Neuronal stem cell (in vitro differentiated cells): ENCODE data around the gene NSD1.

Source experiments
- DNase-seq: peaks from one replicate; pipeline ENCODE4 v3.0.0-alpha.2; 2013; ENCODE audit warnings: low spot score
- H2AFZ ChIP-seq: one replicate; pipeline ENCODE4 v1.6.1; 2013; ENCODE audit warnings: mild to moderate bottlenecking, low read length, inconsistent platforms
- H2AK5ac ChIP-seq: 2 replicates; pipeline ENCODE4 v1.6.1; 2013; ENCODE audit warnings: low read depth, mild to moderate bottlenecking, inconsistent platforms, low read length, moderate library complexity, mixed read lengths
- H2BK120ac ChIP-seq: 2 replicates; pipeline ENCODE4 v1.6.1; 2013; ENCODE audit warnings: low read depth, mild to moderate bottlenecking, inconsistent platforms, low read length, moderate library complexity, mixed read lengths
- H2BK12ac ChIP-seq: one replicate; pipeline ENCODE4 v1.6.1; 2013; ENCODE audit warnings: low read length, inconsistent platforms
- H2BK15ac ChIP-seq: 2 replicates; pipeline ENCODE4 v1.6.1; 2013; ENCODE audit warnings: mild to moderate bottlenecking, low read length, inconsistent platforms, mixed read lengths
- H2BK5ac ChIP-seq: one replicate; pipeline ENCODE4 v1.6.1; 2013; ENCODE audit warnings: inconsistent platforms, mild to moderate bottlenecking, low read length, moderate library complexity
- H3K14ac ChIP-seq: one replicate; pipeline ENCODE4 v1.6.1; 2013; ENCODE audit warnings: low read length, inconsistent platforms
- H3K18ac ChIP-seq: 2 replicates; pipeline ENCODE4 v1.6.1; 2013; ENCODE audit warnings: low read length, inconsistent platforms
- H3K23ac ChIP-seq: 2 replicates; pipeline ENCODE4 v1.6.1; 2013; ENCODE audit warnings: low read depth, mild to moderate bottlenecking, mixed read lengths, low read length, inconsistent platforms; ENCODE audit not compliant: poor library complexity
- H3K27ac ChIP-seq: replicated peaks from 3 replicates; pipeline ENCODE4 v1.5.1; 2013; ENCODE audit warnings: low read length, inconsistent platforms
- H3K27me3 ChIP-seq, 3 experiments: 2 replicates each; pipeline ENCODE4 v1.6.1; 2013; ENCODE audit warnings: low read length in 3 of 3, mild to moderate bottlenecking in 2 of 3, inconsistent platforms in 1 of 3, low read depth in 1 of 3, mixed read lengths in 1 of 3, moderate library complexity in 1 of 3; ENCODE audit not compliant: control insufficient read depth in 3 of 3, insufficient read depth in 3 of 3
- H3K36me3 ChIP-seq, 2 donors: replicated peaks in 1 of 2; 2 replicates each; pipeline ENCODE4 v1.6.1; 2013; ENCODE audit warnings: low read length in 2 of 2; ENCODE audit not compliant: control insufficient read depth in 2 of 2, insufficient read depth in 2 of 2
- H3K4ac ChIP-seq: 2 replicates; pipeline ENCODE4 v1.6.1; 2013; ENCODE audit warnings: inconsistent platforms, mild to moderate bottlenecking, low read length, moderate library complexity
- H3K4me1 ChIP-seq, 2 donors: 1 replicate in 1 of 2; 2 replicates in 1 of 2; pipeline ENCODE4 v1.6.1; 2013; ENCODE audit warnings: low read length in 2 of 2, low read depth in 1 of 2; ENCODE audit not compliant: control insufficient read depth in 2 of 2, insufficient read depth in 1 of 2
- H3K4me2 ChIP-seq: one replicate; pipeline ENCODE4 v1.6.1; 2013; ENCODE audit warnings: mild to moderate bottlenecking, low read length, inconsistent platforms; ENCODE audit not compliant: insufficient read depth, poor library complexity, severe bottlenecking
- H3K4me3 ChIP-seq, 2 donors: 2 replicates each; pipeline ENCODE4 v1.5.1; 2013; ENCODE audit warnings: low read length in 2 of 2, mild to moderate bottlenecking in 2 of 2, inconsistent platforms in 1 of 2, moderate library complexity in 1 of 2
- H3K79me1 ChIP-seq: one replicate; pipeline ENCODE4 v1.6.1; 2013; ENCODE audit warnings: low read depth, mild to moderate bottlenecking, inconsistent platforms, low read length, moderate library complexity
- H3K9ac ChIP-seq: one replicate; pipeline ENCODE4 v1.6.1; 2013; ENCODE audit warnings: mild to moderate bottlenecking, low read depth, low read length, inconsistent platforms; ENCODE audit not compliant: poor library complexity
- H3K9me3 ChIP-seq, 2 donors: replicated peaks in 1 of 2; 2 replicates each; pipeline versions ENCODE3 to v1.6.1; 2013; ENCODE audit warnings: low read length in 2 of 2, mild to moderate bottlenecking in 2 of 2, inconsistent platforms in 1 of 2, low read depth in 1 of 2, mixed read lengths in 1 of 2, moderate library complexity in 1 of 2; ENCODE audit not compliant: control insufficient read depth in 2 of 2, insufficient read depth in 1 of 2
- H4K8ac ChIP-seq: one replicate; pipeline ENCODE4 v1.6.1; 2013; ENCODE audit warnings: low read depth, mild to moderate bottlenecking, inconsistent platforms, low read length, moderate library complexity
- H4K91ac ChIP-seq: one replicate; pipeline ENCODE4 v1.6.1; 2013; ENCODE audit warnings: low read length, low read depth, mild to moderate bottlenecking, inconsistent platforms; ENCODE audit not compliant: poor library complexity
- WGBS, 2 donors: extraction: QIAGEN DNeasy Blood & Tissue Kit; methylation state at CpG; one replicate each; pipeline ENCODE4 v1.1.7; 2013; ENCODE audit warnings: missing lambda C conversion rate in 2 of 2, mixed read lengths in 1 of 2; ENCODE audit not compliant: insufficient read length in 2 of 2, insufficient replicate concordance in 1 of 2; ENCODE audit errors: extremely low coverage in 2 of 2; 5-methylcytosine and 5-hydroxymethylcytosine counted together

The NSD1 gene

GRCh38 chr5:177271113-177271512 lies 137.5 kb downstream of the NSD1 start:
- no peaks in the 10 kb centered on the region for H3K4me1 ChIP-seq
- no peak overlapping the region for H3K14ac ChIP-seq
- no peak overlapping the region for H3K9ac ChIP-seq
- no peak overlapping the region for H3K18ac ChIP-seq
- H2BK12ac ChIP-seq: no peak overlapping the region
- H2BK120ac ChIP-seq: no peak overlapping the region
- no peak overlapping the region for H3K4me2 ChIP-seq
- no peaks in the 10 kb centered on the region for H3K79me1 ChIP-seq
- no peak overlapping the region for H2BK15ac ChIP-seq
- H3K9me3 ChIP-seq: no peaks in the 10 kb centered on the region
- no peak overlapping the region for H4K91ac ChIP-seq
- H3K27ac ChIP-seq: no peak overlapping the region
- no peak overlapping the region for H3K4me3 ChIP-seq
- H4K8ac ChIP-seq: no peak overlapping the region
- no CpG with 5 or more reads among the region's 4 CpGs for WGBS, 2 donors
- DNase-seq: no peak
- H2AFZ ChIP-seq: no peak overlapping the region
- H2BK5ac ChIP-seq: no peak overlapping the region
- H3K4ac ChIP-seq: no peak overlapping the region
- H3K36me3 ChIP-seq: peaks cover 0 to 34% of the 10 kb centered on the region in 2 donors
- no peak overlapping the region for H3K23ac ChIP-seq
- H2AK5ac ChIP-seq: no peak overlapping the region
- peaks cover 0 to 14% (median 0%) of the 10 kb centered on the region in 3 experiments for H3K27me3 ChIP-seq

GRCh38 chr5:177275883-177276282 lies 142.3 kb downstream of the NSD1 start:
- Histone ChIP-seq H3K4me1 (no peaks in the 10 kb centered on the region), H2AFZ (no peak overlapping the region), H3K4me2 (no peak overlapping the region), H3K23ac (no peak overlapping the region), H3K9ac (no peak overlapping the region), H2BK5ac (no peak overlapping the region), H3K27me3 (peaks cover 0 to 9% (median 0%) of the 10 kb centered on the region in 3 experiments), H3K18ac (no peak overlapping the region), H2AK5ac (no peak overlapping the region), H3K36me3 (peaks cover 0 to 30% of the 10 kb centered on the region in 2 donors), H3K4me3 (no peak overlapping the region), H3K9me3 (no peaks in the 10 kb centered on the region), H3K27ac (no peak overlapping the region), H4K8ac (no peak overlapping the region), H3K4ac (no peak overlapping the region), H4K91ac (no peak overlapping the region), H2BK15ac (no peak overlapping the region), H2BK12ac (no peak overlapping the region), H3K14ac (no peak overlapping the region), H2BK120ac (no peak overlapping the region), H3K79me1 (peaks cover 2% of the 10 kb centered on the region)
- no CpG with 5 or more reads among the region's 6 CpGs for WGBS, 2 donors
- no peak for DNase-seq

DNA sequence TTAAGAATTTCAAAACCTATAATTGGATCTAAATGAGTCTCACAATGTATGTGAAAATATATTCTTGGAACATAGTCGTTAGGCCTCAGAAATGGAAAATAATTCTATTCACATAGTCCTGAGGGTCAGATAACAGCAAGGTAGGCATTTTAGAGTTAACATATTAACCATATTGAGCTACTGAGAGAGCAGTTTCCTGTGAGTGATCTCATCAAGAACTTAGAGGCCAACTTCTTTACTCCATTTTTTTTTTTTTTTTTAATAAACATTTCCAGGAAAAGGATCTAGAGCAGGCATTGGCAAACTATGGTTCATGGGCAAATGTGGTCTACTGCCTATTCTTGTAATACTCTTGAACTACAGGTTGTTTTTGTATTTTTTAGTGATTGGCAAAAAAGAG lies 143.3 kb downstream of the NSD1 start:
- Histone ChIP-seq H3K4ac (no peak overlapping the region), H3K4me2 (no peak overlapping the region), H3K9ac (no peak overlapping the region), H3K79me1 (peaks cover 2% of the 10 kb centered on the region), H4K8ac (no peak overlapping the region), H3K27ac (no peak overlapping the region), H3K4me3 (no peak overlapping the region), H2AK5ac (no peak overlapping the region), H2AFZ (no peak overlapping the region), H2BK120ac (no peak overlapping the region), H3K9me3 (no peaks in the 10 kb centered on the region), H2BK5ac (no peak overlapping the region), H2BK12ac (no peak overlapping the region), H3K27me3 (peaks cover 0 to 2% (median 0%) of the 10 kb centered on the region in 3 experiments), H3K18ac (no peak overlapping the region), H3K14ac (no peak overlapping the region), H3K36me3 (peaks cover 0 to 33% of the 10 kb centered on the region in 2 donors), H4K91ac (no peak overlapping the region), H3K4me1 (no peaks in the 10 kb centered on the region), H3K23ac (no peak overlapping the region), H2BK15ac (no peak overlapping the region)
- WGBS, 2 donors: no CpG with 5 or more reads among the region's 1 CpG
- no peak for DNase-seq

- no peak overlapping the region for H2BK15ac ChIP-seq
- no peak overlapping the region for H3K14ac ChIP-seq
- no peaks in the 10 kb centered on the region for H3K4me1 ChIP-seq
- H3K27ac ChIP-seq: no peak overlapping the region
- no peak overlapping the region for H2AFZ ChIP-seq
- no peak overlapping the region for H2BK5ac ChIP-seq
- H3K79me1 ChIP-seq: no peaks in the 10 kb centered on the region
- H3K27me3 ChIP-seq: peaks cover 0 to 19% (median 0%) of the 10 kb centered on the region in 3 experiments
- H3K4me3 ChIP-seq: no peak overlapping the region
- H3K23ac ChIP-seq: no peak overlapping the region
- H2BK12ac ChIP-seq: no peak overlapping the region
- H3K9ac ChIP-seq: no peak overlapping the region
- DNase-seq: no peak
- H3K36me3 ChIP-seq: peaks cover 0 to 41% of the 10 kb centered on the region in 2 donors
- H2BK120ac ChIP-seq: no peak overlapping the region
- no peak overlapping the region for H3K4me2 ChIP-seq
- no peak overlapping the region for H4K91ac ChIP-seq
- H3K4ac ChIP-seq: no peak overlapping the region
- no CpG with 5 or more reads among the region's 2 CpGs for WGBS, 2 donors
- H3K18ac ChIP-seq: no peak overlapping the region
- H4K8ac ChIP-seq: no peak overlapping the region
- H3K9me3 ChIP-seq: no peaks in the 10 kb centered on the region
- H2AK5ac ChIP-seq: no peak overlapping the region
These were observed 154.6 kb downstream of the NSD1 start for GRCh38 chr5:177288191-177288590.
